GM21786 (cell line): Measurements from ENCODE around the gene GAS6.
A peak's percentile ranks its signal among the peaks of the same experiment; 100 is the strongest.

Source experiments
- ATAC-seq: cut with Tn5 transposase; IDR thresholded peaks from one replicate; pipeline ENCODE4 v1.9.1; 2021; ENCODE audit not compliant: unreplicated experiment

GAS6 gene

GRCh38 chr13:113888701-113889330 is 24.9 kb upstream of the GAS6 start:
- no peak for ATAC-seq

- ATAC-seq = no peak
Measured at GRCh38 chr13:113887700-113888201, 23.9 kb upstream of the GAS6 start.

- no peak for ATAC-seq
Measured at GRCh38 chr13:113886561-113887112, 22.8 kb upstream of the GAS6 start.

- no peak for ATAC-seq
Measured at GRCh38 chr13:113884821-113885220, 20.9 kb upstream of the GAS6 start.

GRCh38 chr13:113883921-113884804 is 20.3 kb upstream of the GAS6 start:
- no peak for ATAC-seq

GRCh38 chr13:113883314-113883811 is 19.5 kb upstream of the GAS6 start:
- ATAC-seq = no peak

GRCh38 chr13:113882716-113883115 is 18.8 kb upstream of the GAS6 start:
- no peak for ATAC-seq

- ATAC-seq = no peak
Measured at GRCh38 chr13:113882267-113882630, 18.4 kb upstream of the GAS6 start.

- ATAC-seq = peak; percentile 33
Measured at GRCh38 chr13:113881614-113882266, 17.9 kb upstream of the GAS6 start.

- peak; percentile 45 for ATAC-seq
Measured at GRCh38 chr13:113880651-113881611, 17.1 kb upstream of the GAS6 start.

- no peak for ATAC-seq
Measured at GRCh38 chr13:113879494-113880360, 15.9 kb upstream of the GAS6 start.

GRCh38 chr13:113879017-113879416 is 15.1 kb upstream of the GAS6 start:
- ATAC-seq = no peak

- ATAC-seq = no peak
Measured at GRCh38 chr13:113877149-113877990, 13.5 kb upstream of the GAS6 start.

GRCh38 chr13:113876346-113877148 is 12.7 kb upstream of the GAS6 start:
- no peak for ATAC-seq

GRCh38 chr13:113875837-113876281 is 12.0 kb upstream of the GAS6 start:
- no peak for ATAC-seq

- ATAC-seq = no peak
Measured at GRCh38 chr13:113875429-113875815, 11.5 kb upstream of the GAS6 start.
